CD4-positive, alpha-beta T cell (primary cell): ENCODE data around the gene MIER3. TPM values are rescaled to one million over a fixed set of nuclear protein-coding genes. Genes with fewer than 3 reads are reported as not detected.

ENCODE experiments used
- ATAC-seq: fragments of 200-7000 bp; cut with Tn5 transposase; one replicate; pipeline ENCODE4 v1.10.0; 2022; ENCODE audit warnings: mild to moderate bottlenecking; ENCODE audit not compliant: poor library complexity
- CTCF ChIA-PET: fragments of 350-600 bp; sonication (Branson Sonifier 250); formaldehyde crosslinking; loops from one replicate; lab custom pipeline; 2021; ENCODE audit warnings: antibody characterized with exemption, inconsistent platforms; lab: Charles Lee
- POLR2A ChIA-PET: fragments of 350-600 bp; sonication (Branson Sonifier 250); formaldehyde crosslinking; loops from one replicate; lab custom pipeline; 2021; ENCODE audit warnings: antibody characterized with exemption, inconsistent platforms; lab: Charles Lee
- DNase-seq, 14 experiments: peaks; one replicate each; pipeline ENCODE4 v3.0.0-alpha.2; 2013 to 2020; ENCODE audit warnings: mixed read lengths in 2 of 14
- H3K27ac ChIP-seq, 2 donors: one replicate each; pipeline versions ENCODE4 v1.5.1 to v1.7.0; 2013; ENCODE audit warnings: low read length in 2 of 2, low read depth in 1 of 2, mild to moderate bottlenecking in 1 of 2
- H3K27me3 ChIP-seq, 2 experiments: 1 replicate in 1 of 2; 2 replicates in 1 of 2; pipeline versions ENCODE4 v1.6.1 to v1.7.0; 2013; ENCODE audit warnings: low read length in 2 of 2, control low read depth in 1 of 2, mild to moderate bottlenecking in 1 of 2, moderate library complexity in 1 of 2; ENCODE audit not compliant: insufficient read depth in 2 of 2, control insufficient read depth in 1 of 2
- H3K36me3 ChIP-seq: one replicate; pipeline ENCODE4 v1.6.1; 2013; ENCODE audit warnings: low read length, control low read depth; ENCODE audit not compliant: insufficient read depth
- H3K4me1 ChIP-seq: one replicate; pipeline ENCODE4 v1.6.1; 2013; ENCODE audit warnings: low read length, control low read depth; ENCODE audit not compliant: insufficient read depth
- H3K4me3 ChIP-seq: one replicate; pipeline ENCODE4 v1.5.1; 2013; ENCODE audit warnings: mild to moderate bottlenecking, low read length, moderate library complexity
- H3K9me3 ChIP-seq, 2 experiments: 1 replicate in 1 of 2; 2 replicates in 1 of 2; pipeline versions ENCODE4 v1.6.1 to v1.7.0; 2013; ENCODE audit warnings: low read length in 2 of 2, mild to moderate bottlenecking in 2 of 2, control low read depth in 1 of 2, moderate library complexity in 1 of 2; ENCODE audit not compliant: control insufficient read depth in 1 of 2, insufficient read depth in 1 of 2
- H3K27ac Mint-ChIP-seq: one replicate; pipeline ENCODE4 v1.8.0; 2020; ENCODE audit warnings: mixed read lengths
- H3K27me3 Mint-ChIP-seq: one replicate; pipeline ENCODE4 v1.8.0; 2021; ENCODE audit warnings: mixed read lengths
- H3K36me3 Mint-ChIP-seq: one replicate; pipeline ENCODE4 v1.8.0; 2021; ENCODE audit warnings: low read depth, mixed read lengths
- H3K4me1 Mint-ChIP-seq: one replicate; pipeline ENCODE4 v1.8.0; 2021; ENCODE audit warnings: low read depth, mixed read lengths
- H3K4me3 Mint-ChIP-seq: one replicate; pipeline ENCODE4 v1.8.0; 2020; ENCODE audit warnings: mild to moderate bottlenecking, mixed read lengths
- H3K9me3 Mint-ChIP-seq: one replicate; pipeline ENCODE4 v1.8.0; 2020; ENCODE audit warnings: mixed read lengths
- intact Hi-C, 2 experiments: fragments of 100-400 bp; cut with DNase I in 1 of 2; cut with micrococcal nuclease in 1 of 2; formaldehyde crosslinking; loops; one replicate each; pipeline versions ENCODE4 v1.15.1 to v1.9.0; 2023 to 2025; cut with DNase I, micrococcal nuclease
- total RNA-seq, 174 experiments: library from RNA in 2 of 174; stranded (reverse) in 2 of 174; gene quantifications; one replicate each; pipeline ENCODE4 v1.2.3 and lab custom pipeline; 2021 to 2026
- TF ChIP-seq, protein P1 (sequence below): fragments of 200-600 bp; IDR thresholded peaks from one replicate; pipeline ENCODE4 v1.8.0; 2022; ENCODE audit warnings: antibody characterized with exemption, mild to moderate bottlenecking

The MIER3 gene
- total RNA-seq, 2 experiments from 2014 or later = 25.9 to 26.1 TPM

DNA sequence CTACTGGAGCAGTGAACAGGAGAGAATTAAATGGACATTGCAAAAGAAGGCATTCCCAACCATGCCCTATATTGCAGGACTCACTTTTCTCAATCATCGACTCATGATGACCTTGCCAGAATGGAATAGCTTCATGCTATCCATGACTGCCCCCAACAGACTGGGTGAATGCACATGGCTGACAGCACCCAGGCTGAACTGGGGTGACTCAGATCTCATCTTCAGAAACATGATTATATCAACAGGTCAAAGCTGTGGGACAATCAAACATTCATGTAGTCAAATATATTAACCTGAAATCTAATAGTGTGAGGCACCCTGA, 34.7 kb upstream of the MIER3 start:
- DNase-seq (no peak), ATAC-seq (no peak)
- Histone ChIP-seq H3K4me1 (no peaks in the 10 kb centered on the region), H3K27me3 (no peaks in the 10 kb centered on the region), H3K9me3 (no peaks in the 10 kb centered on the region), H3K4me3 (no peak overlapping the region), H3K36me3 (no peaks in the 10 kb centered on the region), H3K27ac (no peak overlapping the region)
- Mint-ChIP-seq H3K27ac (no peak overlapping the region), H3K4me3 (no peak overlapping the region), H3K36me3 (no peaks in the 10 kb centered on the region), H3K27me3 (no peaks in the 10 kb centered on the region), H3K4me1 (peaks cover 10% of the 10 kb centered on the region), H3K9me3 (no peaks in the 10 kb centered on the region)
- intact Hi-C loops = no loop called here
- TF ChIP-seq, protein P1, sequence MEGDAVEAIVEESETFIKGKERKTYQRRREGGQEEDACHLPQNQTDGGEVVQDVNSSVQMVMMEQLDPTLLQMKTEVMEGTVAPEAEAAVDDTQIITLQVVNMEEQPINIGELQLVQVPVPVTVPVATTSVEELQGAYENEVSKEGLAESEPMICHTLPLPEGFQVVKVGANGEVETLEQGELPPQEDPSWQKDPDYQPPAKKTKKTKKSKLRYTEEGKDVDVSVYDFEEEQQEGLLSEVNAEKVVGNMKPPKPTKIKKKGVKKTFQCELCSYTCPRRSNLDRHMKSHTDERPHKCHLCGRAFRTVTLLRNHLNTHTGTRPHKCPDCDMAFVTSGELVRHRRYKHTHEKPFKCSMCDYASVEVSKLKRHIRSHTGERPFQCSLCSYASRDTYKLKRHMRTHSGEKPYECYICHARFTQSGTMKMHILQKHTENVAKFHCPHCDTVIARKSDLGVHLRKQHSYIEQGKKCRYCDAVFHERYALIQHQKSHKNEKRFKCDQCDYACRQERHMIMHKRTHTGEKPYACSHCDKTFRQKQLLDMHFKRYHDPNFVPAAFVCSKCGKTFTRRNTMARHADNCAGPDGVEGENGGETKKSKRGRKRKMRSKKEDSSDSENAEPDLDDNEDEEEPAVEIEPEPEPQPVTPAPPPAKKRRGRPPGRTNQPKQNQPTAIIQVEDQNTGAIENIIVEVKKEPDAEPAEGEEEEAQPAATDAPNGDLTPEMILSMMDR = no peak
- CTCF ChIA-PET = no interaction called here
- POLR2A ChIA-PET = interaction anchor here (0.6 kb wide), 1 partner anchor 24 kb away, joined by 4 read pairs; no protein-coding TSS in a partner anchor

DNA sequence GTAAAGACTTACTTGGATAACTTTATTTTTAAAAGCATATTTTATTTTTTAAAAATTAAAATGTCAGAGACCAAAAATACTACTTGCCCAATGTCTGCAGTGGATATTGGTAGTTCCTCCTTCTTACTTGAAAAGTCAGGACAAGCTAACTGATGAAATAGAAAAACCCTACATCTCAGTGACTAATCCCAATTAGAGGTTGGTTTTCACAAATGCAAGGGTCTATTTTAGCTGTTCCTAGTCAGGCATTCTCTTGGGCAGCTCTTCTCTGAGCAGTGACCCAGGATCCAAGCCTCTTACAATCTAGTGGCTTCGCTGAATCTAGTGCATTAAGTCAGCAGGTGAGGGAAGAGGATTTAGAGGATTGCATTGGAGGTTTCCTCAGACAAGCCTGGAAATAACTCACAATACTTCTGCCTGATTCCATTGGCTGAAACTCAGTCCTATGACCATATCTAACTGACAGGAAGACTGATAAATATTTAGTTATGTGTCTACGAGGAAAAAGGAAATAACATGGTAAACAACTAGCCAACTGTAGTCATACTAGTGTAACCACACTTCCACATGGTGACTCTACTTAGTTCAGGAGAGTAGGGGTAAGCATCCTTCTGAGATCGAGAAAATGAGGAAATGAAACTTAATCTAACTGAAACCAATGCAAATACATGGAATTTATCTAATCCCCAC, 34.2 kb upstream of the MIER3 start:
- ChIA-PET POLR2A (interaction anchor here (0.7 kb wide), 1 partner anchor 134 kb away, joined by 3 read pairs; no protein-coding TSS in a partner anchor), CTCF (no interaction called here)
- DNase-seq (peak in 1 of 14 experiments; percentile 8), ATAC-seq (no peak)
- peaks cover 10% of the 10 kb centered on the region for H3K4me1 Mint-ChIP-seq
- no peaks in the 10 kb centered on the region for H3K4me1 ChIP-seq
- H3K27ac Mint-ChIP-seq = no peak overlapping the region
- no peaks in the 10 kb centered on the region for H3K27me3 Mint-ChIP-seq
- H3K9me3 ChIP-seq = no peaks in the 10 kb centered on the region
- H3K27me3 ChIP-seq = no peaks in the 10 kb centered on the region
- H3K9me3 Mint-ChIP-seq = no peaks in the 10 kb centered on the region
- intact Hi-C loops = no loop called here
- H3K36me3 ChIP-seq = no peaks in the 10 kb centered on the region
- H3K4me3 Mint-ChIP-seq = no peak overlapping the region
- H3K4me3 ChIP-seq = no peak overlapping the region
- TF ChIP-seq, protein P1 = no peak
- no peaks in the 10 kb centered on the region for H3K36me3 Mint-ChIP-seq
- H3K27ac ChIP-seq = no peak overlapping the region

DNA sequence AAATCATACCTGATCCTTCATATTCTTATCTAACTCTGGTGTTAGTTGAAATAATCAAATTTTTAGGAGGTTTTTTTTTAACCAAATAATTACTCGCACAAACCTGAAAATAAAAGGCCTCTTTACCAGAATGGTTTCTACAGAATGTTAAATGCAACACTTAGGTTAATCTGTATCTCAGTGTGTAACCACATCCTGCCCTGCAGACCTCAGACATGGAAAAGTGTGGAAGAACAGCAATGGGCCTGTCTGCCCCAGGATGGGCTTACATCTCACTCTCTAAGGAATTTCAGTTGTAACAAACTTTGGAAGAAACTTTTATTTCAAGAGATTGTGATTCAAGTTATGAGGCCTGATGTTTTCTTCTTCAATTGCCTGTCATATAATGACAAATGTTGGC, 32.5 kb upstream of the MIER3 start:
- Histone ChIP-seq H3K27ac (no peak overlapping the region), H3K36me3 (no peaks in the 10 kb centered on the region), H3K4me3 (no peak overlapping the region), H3K27me3 (no peaks in the 10 kb centered on the region), H3K4me1 (no peaks in the 10 kb centered on the region), H3K9me3 (no peaks in the 10 kb centered on the region)
- POLR2A ChIA-PET = no interaction called here
- no peak for ATAC-seq
- Mint-ChIP-seq H3K27me3 (no peaks in the 10 kb centered on the region), H3K4me1 (peaks cover 10% of the 10 kb centered on the region), H3K36me3 (no peaks in the 10 kb centered on the region), H3K4me3 (no peak overlapping the region), H3K27ac (no peak overlapping the region), H3K9me3 (no peaks in the 10 kb centered on the region)
- CTCF ChIA-PET = no interaction called here
- DNase-seq = peak in 1 of 14 experiments; percentile 31
- intact Hi-C loops = no loop called here
- TF ChIP-seq, protein P1 = no peak
